ENCODE data around the gene RSPO4. TPM values are rescaled to one million over a fixed set of nuclear protein-coding genes. Genes with fewer than 3 reads are reported as not detected.

Gene RSPO4
- total RNA-seq: 0.11 TPM in 1 of 2 replicates, not detected in the other

GRCh38 chr20:1001911-1002681 is at the start of gene RSPO4:
Gene RSPO4 (minus strand): TSS chr20:1002311. CDS start chr20:1002164, 147 bp downstream.
- H3K27ac Mint-ChIP-seq: no peak within 1 kb of the TSS
- ChIA-PET POLR2A (no interaction called here), CTCF (no interaction called here)
- no peak for ATAC-seq (ENCODE audit: low read depth)
- H3K4me1 Mint-ChIP-seq: peaks cover 6% of the 10 kb centered on the region
- no peak within 1 kb of the TSS for H3K4me3 Mint-ChIP-seq
- no peak for TF ChIP-seq CTCF (IDR thresholded peaks at IDR 0.05)
- no peaks in the 10 kb centered on the region for H3K9me3 Mint-ChIP-seq
- no peaks in the 10 kb centered on the region for H3K36me3 Mint-ChIP-seq (ENCODE audit: low read depth)
- intact Hi-C loops (cut with micrococcal nuclease): no loop called here
- H3K27me3 Mint-ChIP-seq: peaks cover 39% of the 10 kb centered on the region
- DNase-seq: no peak

- Mint-ChIP-seq H3K9me3 (no peaks in the 10 kb centered on the region), H3K4me1 (no peaks in the 10 kb centered on the region), H3K36me3 (ENCODE audit: low read depth) (no peaks in the 10 kb centered on the region), H3K4me3 (no peak overlapping the region), H3K27ac (no peak overlapping the region), H3K27me3 (no peaks in the 10 kb centered on the region)
- ATAC-seq (ENCODE audit: low read depth): no peak
- CTCF ChIA-PET: no interaction called here
- POLR2A ChIA-PET: no interaction called here
- no peak for TF ChIP-seq CTCF (IDR thresholded peaks at IDR 0.05)
- DNase-seq: no peak
- intact Hi-C loops (cut with micrococcal nuclease): no loop called here
Measured at GRCh38 chr20:1050440-1050839, 48.3 kb upstream of the RSPO4 start.

GRCh38 chr20:1045860-1046418 is 43.8 kb upstream of the RSPO4 start:
- Mint-ChIP-seq H3K27ac (no peak overlapping the region), H3K36me3 (ENCODE audit: low read depth) (no peaks in the 10 kb centered on the region), H3K4me3 (no peak overlapping the region), H3K9me3 (no peaks in the 10 kb centered on the region), H3K4me1 (no peaks in the 10 kb centered on the region), H3K27me3 (no peaks in the 10 kb centered on the region)
- intact Hi-C loops (cut with micrococcal nuclease): no loop called here
- no peak for TF ChIP-seq CTCF (IDR thresholded peaks at IDR 0.05)
- CTCF ChIA-PET: no interaction called here
- POLR2A ChIA-PET: no interaction called here
- DNase-seq: no peak
- ATAC-seq (ENCODE audit: low read depth): no peak

- H3K4me3 Mint-ChIP-seq: no peak overlapping the region
- CTCF ChIA-PET: no interaction called here
- ATAC-seq (ENCODE audit: low read depth): no peak
- H3K27me3 Mint-ChIP-seq: no peaks in the 10 kb centered on the region
- H3K27ac Mint-ChIP-seq: no peak overlapping the region
- H3K4me1 Mint-ChIP-seq: no peaks in the 10 kb centered on the region
- intact Hi-C loops (cut with micrococcal nuclease): no loop called here
- no peak for DNase-seq
- no peaks in the 10 kb centered on the region for H3K36me3 Mint-ChIP-seq (ENCODE audit: low read depth)
- no peaks in the 10 kb centered on the region for H3K9me3 Mint-ChIP-seq
- POLR2A ChIA-PET: no interaction called here
- no peak for TF ChIP-seq CTCF (IDR thresholded peaks at IDR 0.05)
Measured at GRCh38 chr20:1041845-1042390, 39.8 kb upstream of the RSPO4 start.

- ATAC-seq (ENCODE audit: low read depth): no peak
- Mint-ChIP-seq H3K4me1 (peaks cover 14% of the 10 kb centered on the region), H3K36me3 (ENCODE audit: low read depth) (no peaks in the 10 kb centered on the region), H3K4me3 (no peak overlapping the region), H3K9me3 (no peaks in the 10 kb centered on the region), H3K27me3 (no peaks in the 10 kb centered on the region), H3K27ac (no peak overlapping the region)
- no peak for DNase-seq
- TF ChIP-seq CTCF (IDR thresholded peaks at IDR 0.05): no peak
- intact Hi-C loops (cut with micrococcal nuclease): no loop called here
- POLR2A ChIA-PET: no interaction called here
- CTCF ChIA-PET: no interaction called here
Measured at GRCh38 chr20:1038205-1038604, 36.1 kb upstream of the RSPO4 start.

All from activated B cell treated with CpG ODN at 0.5 μM for 24 hours (primary cell).